HepG2 (cell line): Measurements from ENCODE around the gene FRMD8. TPM values are rescaled to one million over a fixed set of nuclear protein-coding genes. Genes with fewer than 3 reads are reported as not detected.

ENCODE experiments used
- ATAC-seq: fragments of 200-7000 bp; cut with Tn5 transposase; 3 replicates; pipeline ENCODE4 v1.9.1; 2020; ENCODE audit warnings: mild to moderate bottlenecking, moderate library complexity
- BruUV-seq: library from RNA; stranded (reverse); fragments of 400-500 nt; replicated peaks from 2 replicates; lab custom pipeline; 2021; lab: Mats Ljungman, UMichigan
- CTCF ChIA-PET: fragments of 300-600 bp; formaldehyde crosslinking; extraction: SDS; loops from one replicate; lab custom pipeline; 2021; ENCODE audit warnings: low total read pairs, inconsistent platforms, low intra/inter-chr PET ratio; lab: Yijun Ruan, JAX
- POLR2A ChIA-PET: fragments of 350-600 bp; sonication (Branson Sonifier 250); formaldehyde crosslinking; loops from one replicate; lab custom pipeline; 2020; ENCODE audit warnings: antibody characterized with exemption, inconsistent platforms; lab: Yijun Ruan, JAX
- DNase-seq: peaks from one replicate; pipeline ENCODE4 v3.0.0-alpha.2; 2015; ENCODE audit warnings: low spot score
- FAIRE-seq: peaks from 3 replicates; lab custom pipeline; 2011; peaks lifted over from hg19 to GRCh38; lab: Jason Lieb, UNC
- H2AFZ ChIP-seq: one replicate; pipeline ENCODE4 v1.6.1; 2011; ENCODE audit warnings: low read length, inconsistent platforms
- H3K27ac ChIP-seq: fragments of 300-600 bp; 3 replicates; pipeline ENCODE4 v1.8.0; 2011; ENCODE audit warnings: mixed run types, mild to moderate bottlenecking, mixed read lengths, low read length, inconsistent platforms; ENCODE audit not compliant: insufficient read depth; ENCODE audit errors: extremely low read length
- H3K27me3 ChIP-seq, 2 experiments: fragments of 200-600 bp in 1 of 2; 2 replicates in 1 of 2; 3 replicates in 1 of 2; pipeline versions ENCODE4 v1.6.0 to v1.8.0; 2011; ENCODE audit warnings: low read length in 2 of 2, mild to moderate bottlenecking in 2 of 2, moderate library complexity in 2 of 2, inconsistent platforms in 1 of 2; ENCODE audit not compliant: insufficient read depth in 2 of 2, control insufficient read depth in 1 of 2
- H3K36me3 ChIP-seq, 2 experiments: fragments of 200-600 bp in 1 of 2; replicated peaks in 1 of 2; 2 replicates in 1 of 2; 3 replicates in 1 of 2; pipeline versions ENCODE4 v1.5.1 to v1.8.0; 2011; ENCODE audit warnings: low read length in 2 of 2, inconsistent platforms in 1 of 2; ENCODE audit not compliant: insufficient read depth in 2 of 2, control insufficient read depth in 1 of 2
- H3K4me1 ChIP-seq: 2 replicates; pipeline ENCODE4 v1.5.1; 2012; ENCODE audit warnings: low read length, inconsistent platforms; ENCODE audit not compliant: insufficient read depth
- H3K4me2 ChIP-seq: 2 replicates; pipeline ENCODE4 v1.6.0; 2011; ENCODE audit warnings: low read depth, low read length, inconsistent platforms
- H3K4me3 ChIP-seq, 3 experiments: fragments of 200-600 bp in 1 of 3; sonication (generic), shearing (Covaris generic) in 1 of 3; replicated peaks in 1 of 3; 2 replicates each; pipeline ENCODE4 v1.5.1; 2011 to 2016; ENCODE audit warnings: low read length in 3 of 3, inconsistent platforms in 2 of 3, low read depth in 2 of 3, mild to moderate bottlenecking in 2 of 3, control low read depth in 1 of 3, mixed read lengths in 1 of 3; ENCODE audit not compliant: insufficient read depth in 1 of 3
- H3K79me2 ChIP-seq: one replicate; pipeline ENCODE4 v1.6.1; 2011; ENCODE audit warnings: low read length, inconsistent platforms; ENCODE audit not compliant: insufficient read depth
- H3K9ac ChIP-seq: 2 replicates; pipeline ENCODE4 v1.6.0; 2011; ENCODE audit warnings: mild to moderate bottlenecking, low read depth, low read length, inconsistent platforms; ENCODE audit not compliant: insufficient read depth
- H3K9me3 ChIP-seq: 2 replicates; pipeline ENCODE4 v1.5.1; 2012; ENCODE audit warnings: mild to moderate bottlenecking, low read length
- H4K20me1 ChIP-seq: 2 replicates; pipeline ENCODE4 v1.6.0; 2011; ENCODE audit warnings: inconsistent platforms, mild to moderate bottlenecking, low read length, moderate library complexity; ENCODE audit not compliant: insufficient read depth
- EEA1 ChIP-seq: sonication (generic); formaldehyde crosslinking; IDR thresholded peaks from 2 replicates; pipeline ENCODE4 v1.5.1; 2020; ENCODE audit warnings: mild to moderate bottlenecking, missing genetic modification reagents, borderline replicate concordance
- MAZ ChIP-seq, 2 experiments: sonication (generic) in 1 of 2; formaldehyde crosslinking in 1 of 2; IDR thresholded peaks; 2 replicates each; pipeline versions ENCODE4 v1.5.0 to v1.6.1; 2012 to 2020; ENCODE audit warnings: low read depth in 2 of 2, mild to moderate bottlenecking in 2 of 2, borderline replicate concordance in 1 of 2, improper control_type of control experiment in 1 of 2, low read length in 1 of 2, missing genetic modification reagents in 1 of 2, moderate library complexity in 1 of 2
- ZMYM2 ChIP-seq: sonication (generic); formaldehyde crosslinking; IDR thresholded peaks from 2 replicates; pipeline ENCODE4 v1.8.0; 2022; ENCODE audit warnings: mild to moderate bottlenecking, missing genetic modification reagents
- ZNF232 ChIP-seq: sonication (generic); formaldehyde crosslinking; IDR thresholded peaks from 2 replicates; pipeline ENCODE4 v1.4.0; 2020; ENCODE audit warnings: missing genetic modification reagents, borderline replicate concordance
- ZNF780A ChIP-seq: sonication (generic); formaldehyde crosslinking; IDR thresholded peaks from 2 replicates; pipeline ENCODE4 v1.8.0; 2022; ENCODE audit warnings: mild to moderate bottlenecking, missing genetic modification reagents, moderate library complexity
- WGBS: methylation state at CpG from one replicate; pipeline ENCODE4 v1.1.6; 2017; ENCODE audit warnings: low lambda C conversion rate; 5-methylcytosine and 5-hydroxymethylcytosine counted together
- in situ Hi-C: cut with HindIII; loops from 2 replicates; pipeline ENCODE4 v1.10.0; 2017; ENCODE audit warnings: low pct_unique_long_range_greater_than_20kb; ENCODE audit not compliant: extremely low pct_ligation_motif_present
- intact Hi-C: fragments of 100-400 bp; cut with micrococcal nuclease; formaldehyde crosslinking; loops from one replicate; pipeline ENCODE4 v1.10.0; 2022; ENCODE audit not compliant: unreplicated experiment
- polyA plus RNA-seq, 8 experiments: library from polyadenylated mRNA; depleted of rRNA in 3 of 8; stranded (reverse) in 7 of 8; unstranded in 1 of 8; fragments of >200 nt; fragmentation: Illumina TruSeq in 4 of 8; extraction: Trizol in 4 of 8; gene quantifications; 2 replicates each; pipeline versions ENCODE4 v1.2.1 to v1.2.3, GENCODE V29; 2011 to 2016; ENCODE audit warnings: low read depth in 4 of 8, missing spikeins in 1 of 8, mixed read lengths in 1 of 8; ENCODE audit not compliant: insufficient read depth in 1 of 8
- total RNA-seq, 5 experiments: library from RNA; depleted of rRNA; stranded (reverse); fragments of >200 nt; fragmentation: Illumina TruSeq; extraction: Trizol; gene quantifications; 2 replicates each; pipeline ENCODE4 v1.2.3, GENCODE V29; 2016; ENCODE audit warnings: low read depth in 1 of 5
- TF ChIP-seq, protein P1 (sequence below): sonication (generic); formaldehyde crosslinking; IDR thresholded peaks from 2 replicates; pipeline ENCODE4 v1.4.0; 2020; ENCODE audit warnings: missing genetic modification reagents
- TF ChIP-seq, protein P2 (sequence below), 2 experiments: fragments of 450-650 bp in 1 of 2; sonication (generic) in 1 of 2; formaldehyde crosslinking in 1 of 2; IDR thresholded peaks; 2 replicates each; pipeline versions ENCODE4 v1.6.1 to v1.8.0; 2016 to 2022; ENCODE audit warnings: antibody characterized with exemption in 1 of 2, mild to moderate bottlenecking in 1 of 2, missing genetic modification reagents in 1 of 2

FRMD8 gene
- total and polyA plus RNA-seq, 2 of the 13 experiments (the other 11 are each of a cell fraction or from before 2014, with no cell fraction given): 5.8 to 20.6 TPM

- no peak overlapping the region for H2AFZ ChIP-seq
- no peaks in the 10 kb centered on the region for H3K79me2 ChIP-seq
- no peak for FAIRE-seq
- WGBS: 48% methylated on average over 8 of the region's 8 CpGs
- H3K4me2 ChIP-seq: peak overlapping the region; percentile 95
- no peak for DNase-seq
- POLR2A ChIA-PET: interaction anchor here (0.6 to 16.8 kb wide), 17 partner anchors 13 to 145 kb away, joined by 3 to 433 read pairs (median 6); partner anchors contain the start of genes DPF2, MALAT1 and NEAT1
- in situ Hi-C loops (loop anchor here (5.0 kb wide), 1 partner anchor 33 kb away; no protein-coding TSS in a partner anchor), intact Hi-C loops (no loop called here)
- H3K4me3 ChIP-seq: peak overlapping the region in 1 of 3 experiments; percentile 34; a peak in 2 of 6 replicates
- H3K27ac ChIP-seq: peak overlapping the region; percentile 26
- no peaks in the 10 kb centered on the region for H4K20me1 ChIP-seq
- H3K9me3 ChIP-seq: no peaks in the 10 kb centered on the region
- CTCF ChIA-PET: no interaction called here
- no TSS peak for BruUV-seq
- no peak for ATAC-seq
- H3K9ac ChIP-seq: no peak overlapping the region
- H3K27me3 ChIP-seq: no peaks in the 10 kb centered on the region; a peak in 1 of 5 replicates
- H3K4me1 ChIP-seq: peaks cover 88% of the 10 kb centered on the region
- TF ChIP-seq, protein P1, sequence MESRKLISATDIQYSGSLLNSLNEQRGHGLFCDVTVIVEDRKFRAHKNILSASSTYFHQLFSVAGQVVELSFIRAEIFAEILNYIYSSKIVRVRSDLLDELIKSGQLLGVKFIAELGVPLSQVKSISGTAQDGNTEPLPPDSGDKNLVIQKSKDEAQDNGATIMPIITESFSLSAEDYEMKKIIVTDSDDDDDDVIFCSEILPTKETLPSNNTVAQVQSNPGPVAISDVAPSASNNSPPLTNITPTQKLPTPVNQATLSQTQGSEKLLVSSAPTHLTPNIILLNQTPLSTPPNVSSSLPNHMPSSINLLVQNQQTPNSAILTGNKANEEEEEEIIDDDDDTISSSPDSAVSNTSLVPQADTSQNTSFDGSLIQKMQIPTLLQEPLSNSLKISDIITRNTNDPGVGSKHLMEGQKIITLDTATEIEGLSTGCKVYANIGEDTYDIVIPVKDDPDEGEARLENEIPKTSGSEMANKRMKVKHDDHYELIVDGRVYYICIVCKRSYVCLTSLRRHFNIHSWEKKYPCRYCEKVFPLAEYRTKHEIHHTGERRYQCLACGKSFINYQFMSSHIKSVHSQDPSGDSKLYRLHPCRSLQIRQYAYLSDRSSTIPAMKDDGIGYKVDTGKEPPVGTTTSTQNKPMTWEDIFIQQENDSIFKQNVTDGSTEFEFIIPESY (CRISPR knock-in tag): peak; percentile 72; the same call in 1 of the 2 replicates
- 0 out of 2 replicates have a peak, but pooled peaks have one; percentile 39 for TF ChIP-seq ZMYM2 (CRISPR knock-in tag)
- TF ChIP-seq MAZ (IDR thresholded peaks at IDR 0.05; ENCODE audit: borderline replicate concordance, low read depth, low read length): no peak
- 0 out of 2 replicates have a peak, but pooled peaks have one; percentile 24 for TF ChIP-seq MAZ (CRISPR knock-in tag; IDR thresholded peaks at IDR 0.05; ENCODE audit: low read depth)
- no peak for TF ChIP-seq ZNF232 (CRISPR knock-in tag)
- no peak for TF ChIP-seq ZNF780A (CRISPR knock-in tag)
- TF ChIP-seq, protein P2, sequence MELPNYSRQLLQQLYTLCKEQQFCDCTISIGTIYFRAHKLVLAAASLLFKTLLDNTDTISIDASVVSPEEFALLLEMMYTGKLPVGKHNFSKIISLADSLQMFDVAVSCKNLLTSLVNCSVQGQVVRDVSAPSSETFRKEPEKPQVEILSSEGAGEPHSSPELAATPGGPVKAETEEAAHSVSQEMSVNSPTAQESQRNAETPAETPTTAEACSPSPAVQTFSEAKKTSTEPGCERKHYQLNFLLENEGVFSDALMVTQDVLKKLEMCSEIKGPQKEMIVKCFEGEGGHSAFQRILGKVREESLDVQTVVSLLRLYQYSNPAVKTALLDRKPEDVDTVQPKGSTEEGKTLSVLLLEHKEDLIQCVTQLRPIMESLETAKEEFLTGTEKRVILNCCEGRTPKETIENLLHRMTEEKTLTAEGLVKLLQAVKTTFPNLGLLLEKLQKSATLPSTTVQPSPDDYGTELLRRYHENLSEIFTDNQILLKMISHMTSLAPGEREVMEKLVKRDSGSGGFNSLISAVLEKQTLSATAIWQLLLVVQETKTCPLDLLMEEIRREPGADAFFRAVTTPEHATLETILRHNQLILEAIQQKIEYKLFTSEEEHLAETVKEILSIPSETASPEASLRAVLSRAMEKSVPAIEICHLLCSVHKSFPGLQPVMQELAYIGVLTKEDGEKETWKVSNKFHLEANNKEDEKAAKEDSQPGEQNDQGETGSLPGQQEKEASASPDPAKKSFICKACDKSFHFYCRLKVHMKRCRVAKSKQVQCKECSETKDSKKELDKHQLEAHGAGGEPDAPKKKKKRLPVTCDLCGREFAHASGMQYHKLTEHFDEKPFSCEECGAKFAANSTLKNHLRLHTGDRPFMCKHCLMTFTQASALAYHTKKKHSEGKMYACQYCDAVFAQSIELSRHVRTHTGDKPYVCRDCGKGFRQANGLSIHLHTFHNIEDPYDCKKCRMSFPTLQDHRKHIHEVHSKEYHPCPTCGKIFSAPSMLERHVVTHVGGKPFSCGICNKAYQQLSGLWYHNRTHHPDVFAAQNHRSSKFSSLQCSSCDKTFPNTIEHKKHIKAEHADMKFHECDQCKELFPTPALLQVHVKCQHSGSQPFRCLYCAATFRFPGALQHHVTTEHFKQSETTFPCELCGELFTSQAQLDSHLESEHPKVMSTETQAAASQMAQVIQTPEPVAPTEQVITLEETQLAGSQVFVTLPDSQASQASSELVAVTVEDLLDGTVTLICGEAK (IDR thresholded peaks at IDR 0.05): no peak
- TF ChIP-seq, protein P2 (CRISPR knock-in tag; IDR thresholded peaks at IDR 0.05): 0 out of 2 replicates have a peak, but pooled peaks have one; percentile 9
- 0 out of 2 replicates have a peak, but pooled peaks have one; percentile 50 for TF ChIP-seq EEA1 (CRISPR knock-in tag)
- TF ChIP-seq, all 625 proteins: peak for 5
- H3K36me3 ChIP-seq: no peaks in the 10 kb centered on the region
These were observed 2.0 kb upstream of the FRMD8 start for GRCh38 chr11:65384301-65384889.
